ENCODE results near the gene GUCA2A.

GUCA2A gene

GRCh38 chr1:42176902-42177519 lies 12.5 kb upstream of the GUCA2A start:
- peak overlapping the region; percentile 10; the same call in 1 of the 2 replicates for H3K27ac ChIP-seq

GRCh38 chr1:42175314-42176054 lies 10.9 kb upstream of the GUCA2A start:
- peak overlapping the region; percentile 6; the same call in 1 of the 2 replicates for H3K27ac ChIP-seq
- no peak for TF ChIP-seq ZFX (IDR thresholded peaks at IDR 0.05)
- TF ChIP-seq CTCF (conservative IDR thresholded peaks at IDR 0.05), result no peak

More at GRCh38 chr1:42176902-42177519, 12.5 kb upstream of the GUCA2A start:
- TF ChIP-seq CTCF (conservative IDR thresholded peaks at IDR 0.05), result peak; percentile 97
- TF ChIP-seq ZFX (IDR thresholded peaks at IDR 0.05), result no peak

- TF ChIP-seq ZFX (IDR thresholded peaks at IDR 0.05), result no peak
- TF ChIP-seq CTCF (conservative IDR thresholded peaks at IDR 0.05), result no peak
- peak overlapping the region; percentile 61; the same call in 1 of the 2 replicates for H3K27ac ChIP-seq
These were observed 9.6 kb upstream of the GUCA2A start for GRCh38 chr1:42173961-42174735.

GRCh38 chr1:42173155-42173933 lies 8.8 kb upstream of the GUCA2A start:
- H3K27ac ChIP-seq, result peak overlapping the region; percentile 61
- peak; percentile 99 for TF ChIP-seq CTCF (conservative IDR thresholded peaks at IDR 0.05)
- no peak for TF ChIP-seq ZFX (IDR thresholded peaks at IDR 0.05)

- peak overlapping the region; percentile 61 for H3K27ac ChIP-seq
- TF ChIP-seq CTCF (conservative IDR thresholded peaks at IDR 0.05) (no peak), ZFX (IDR thresholded peaks at IDR 0.05) (no peak)
These were observed 8.0 kb upstream of the GUCA2A start for GRCh38 chr1:42172381-42173133.

- no peak overlapping the region for H3K27ac ChIP-seq
- TF ChIP-seq ZFX (IDR thresholded peaks at IDR 0.05) (no peak), CTCF (conservative IDR thresholded peaks at IDR 0.05) (no peak)
These were observed 7.2 kb upstream of the GUCA2A start for GRCh38 chr1:42171679-42172266.
